OCI-LY1 (cell line): ENCODE measurements around the gene EMILIN1.

Source experiments
- EZH2 ChIP-seq: fragments of 200-600 bp; sonication (generic), shearing (Covaris generic); IDR thresholded peaks from 2 replicates; pipeline ENCODE4 v1.8.0; 2017; ENCODE audit warnings: borderline replicate concordance, mixed run types, mild to moderate bottlenecking, antibody characterized with exemption, low read length, moderate library complexity, mixed read lengths
- TF ChIP-seq, protein P1 (sequence below): fragments of 200-600 bp; sonication (generic), shearing (Covaris generic); IDR thresholded peaks from 2 replicates; pipeline ENCODE4 v1.5.1; 2017; ENCODE audit warnings: mild to moderate bottlenecking, antibody characterized with exemption, low read length, moderate library complexity, mixed read lengths

DNA sequence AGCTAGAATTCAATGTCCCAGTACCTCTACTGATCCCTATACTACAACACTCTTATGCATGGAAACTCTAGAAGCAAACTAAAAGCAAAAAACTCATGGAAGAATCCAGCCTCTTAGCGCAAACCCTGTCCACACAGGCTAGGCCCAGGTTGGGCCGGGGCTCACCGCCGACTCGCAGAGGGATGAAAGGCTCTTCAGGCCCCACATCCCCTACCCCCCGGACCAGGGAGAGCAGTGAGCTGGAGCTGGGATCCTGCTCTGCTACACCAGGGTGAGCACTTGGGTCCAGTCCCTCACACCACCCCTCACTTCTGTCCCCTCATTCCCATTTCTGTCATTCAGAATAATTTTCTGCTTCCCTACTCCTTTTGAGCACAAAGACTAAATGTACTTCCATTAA is 9.0 kb upstream of the EMILIN1 start:
- TF ChIP-seq, protein P1, sequence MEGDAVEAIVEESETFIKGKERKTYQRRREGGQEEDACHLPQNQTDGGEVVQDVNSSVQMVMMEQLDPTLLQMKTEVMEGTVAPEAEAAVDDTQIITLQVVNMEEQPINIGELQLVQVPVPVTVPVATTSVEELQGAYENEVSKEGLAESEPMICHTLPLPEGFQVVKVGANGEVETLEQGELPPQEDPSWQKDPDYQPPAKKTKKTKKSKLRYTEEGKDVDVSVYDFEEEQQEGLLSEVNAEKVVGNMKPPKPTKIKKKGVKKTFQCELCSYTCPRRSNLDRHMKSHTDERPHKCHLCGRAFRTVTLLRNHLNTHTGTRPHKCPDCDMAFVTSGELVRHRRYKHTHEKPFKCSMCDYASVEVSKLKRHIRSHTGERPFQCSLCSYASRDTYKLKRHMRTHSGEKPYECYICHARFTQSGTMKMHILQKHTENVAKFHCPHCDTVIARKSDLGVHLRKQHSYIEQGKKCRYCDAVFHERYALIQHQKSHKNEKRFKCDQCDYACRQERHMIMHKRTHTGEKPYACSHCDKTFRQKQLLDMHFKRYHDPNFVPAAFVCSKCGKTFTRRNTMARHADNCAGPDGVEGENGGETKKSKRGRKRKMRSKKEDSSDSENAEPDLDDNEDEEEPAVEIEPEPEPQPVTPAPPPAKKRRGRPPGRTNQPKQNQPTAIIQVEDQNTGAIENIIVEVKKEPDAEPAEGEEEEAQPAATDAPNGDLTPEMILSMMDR, result no peak
- no peak for TF ChIP-seq EZH2
